Thyroid gland (tissue), 4 donors: ENCODE measurements around the gene SHISAL1. TPM values are rescaled to one million over a fixed set of nuclear protein-coding genes. Genes with fewer than 3 reads are reported as not detected.

Source experiments
- DNase-seq, 2 donors: peaks; one replicate each; pipeline ENCODE4 v3.0.0-alpha.2; 2019
- H3K27ac ChIP-seq, 3 donors: fragments of 200-600 bp; sonication (generic); 1 replicate in 2 of 3; 2 replicates in 1 of 3; pipeline ENCODE4 v1.5.1; 2016 to 2019; ENCODE audit warnings: mild to moderate bottlenecking in 1 of 3, moderate library complexity in 1 of 3
- H3K27me3 ChIP-seq: fragments of 200-600 bp; sonication (generic); one replicate; pipeline ENCODE4 v1.5.1; 2019
- H3K36me3 ChIP-seq, 2 donors: fragments of 200-600 bp; sonication (generic); one replicate each; pipeline ENCODE4 v1.5.1; 2016 to 2019
- H3K4me1 ChIP-seq, 2 donors: fragments of 200-600 bp; sonication (generic); one replicate each; pipeline ENCODE4 v1.5.1; 2017 to 2019
- H3K4me3 ChIP-seq, 3 donors: fragments of 200-600 bp; sonication (generic); replicated peaks in 1 of 3; 1 replicate in 2 of 3; 2 replicates in 1 of 3; pipeline ENCODE4 v1.5.1; 2016; ENCODE audit warnings: mild to moderate bottlenecking in 1 of 3
- H3K9me3 ChIP-seq: fragments of 200-600 bp; sonication (generic); one replicate; pipeline ENCODE4 v1.5.1; 2017
- POLR2A ChIP-seq, 2 donors: fragments of 450-650 bp; IDR thresholded peaks; one replicate each; pipeline ENCODE4 v1.6.1; 2017; ENCODE audit warnings: antibody characterized with exemption in 2 of 2, mild to moderate bottlenecking in 2 of 2, moderate library complexity in 1 of 2
- WGBS, 2 donors: methylation state at CpG; one replicate each; pipeline ENCODE4 v1.1.5; 2017; 5-methylcytosine and 5-hydroxymethylcytosine counted together
- intact Hi-C: fragments of 100-400 bp; cut with DNase I; formaldehyde crosslinking; loops from one replicate; pipeline ENCODE4 v1.15.1; 2023
- total RNA-seq, 4 donors: library from RNA; depleted of rRNA; stranded (reverse); fragments of >200 nt; gene quantifications; one replicate each; pipeline ENCODE4 v1.2.3, GENCODE V29; 2016
- TF ChIP-seq, protein P1 (sequence below), 6 experiments: fragments of 200-600 bp in 3 of 6; fragments of 450-650 bp in 3 of 6; sonication (generic) in 3 of 6; IDR thresholded peaks; one replicate each; pipeline ENCODE4 v1.5.1; 2016 to 2019; ENCODE audit warnings: antibody characterized with exemption in 6 of 6, mild to moderate bottlenecking in 2 of 6, inconsistent platforms in 1 of 6, moderate library complexity in 1 of 6

SHISAL1 gene
- total RNA-seq, 4 donors from 2014 or later: 0.22 to 1.9 (median 1.0) TPM

DNA sequence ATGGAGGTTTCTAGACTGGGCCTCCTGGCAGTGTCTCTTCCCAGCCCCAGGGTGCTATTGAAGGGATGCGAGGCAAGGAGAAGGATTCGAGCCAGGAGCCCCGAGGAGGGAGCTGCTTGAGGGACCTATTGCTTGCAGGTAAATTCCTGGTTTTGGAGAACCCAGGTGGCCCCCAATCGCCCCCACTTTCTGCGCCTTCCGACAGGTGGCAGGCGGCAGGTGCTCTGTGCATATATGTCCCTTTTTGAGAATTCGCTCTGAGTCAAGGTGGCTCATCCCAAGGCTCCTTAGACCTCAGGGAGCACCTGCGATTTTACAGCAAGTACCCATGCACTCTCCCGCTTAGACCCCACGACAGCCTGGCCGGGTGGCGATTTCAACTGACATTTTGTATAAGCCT is 40.3 kb upstream of the SHISAL1 start:
- Histone ChIP-seq H3K9me3 (no peaks in the 10 kb centered on the region), H3K4me1 (peaks cover 0 to 13% of the 10 kb centered on the region in 2 donors), H3K36me3 (no peaks in the 10 kb centered on the region), H3K27me3 (no peaks in the 10 kb centered on the region), H3K4me3 (no peak overlapping the region), H3K27ac (no peak overlapping the region)
- no peak for DNase-seq
- TF ChIP-seq, protein P1, sequence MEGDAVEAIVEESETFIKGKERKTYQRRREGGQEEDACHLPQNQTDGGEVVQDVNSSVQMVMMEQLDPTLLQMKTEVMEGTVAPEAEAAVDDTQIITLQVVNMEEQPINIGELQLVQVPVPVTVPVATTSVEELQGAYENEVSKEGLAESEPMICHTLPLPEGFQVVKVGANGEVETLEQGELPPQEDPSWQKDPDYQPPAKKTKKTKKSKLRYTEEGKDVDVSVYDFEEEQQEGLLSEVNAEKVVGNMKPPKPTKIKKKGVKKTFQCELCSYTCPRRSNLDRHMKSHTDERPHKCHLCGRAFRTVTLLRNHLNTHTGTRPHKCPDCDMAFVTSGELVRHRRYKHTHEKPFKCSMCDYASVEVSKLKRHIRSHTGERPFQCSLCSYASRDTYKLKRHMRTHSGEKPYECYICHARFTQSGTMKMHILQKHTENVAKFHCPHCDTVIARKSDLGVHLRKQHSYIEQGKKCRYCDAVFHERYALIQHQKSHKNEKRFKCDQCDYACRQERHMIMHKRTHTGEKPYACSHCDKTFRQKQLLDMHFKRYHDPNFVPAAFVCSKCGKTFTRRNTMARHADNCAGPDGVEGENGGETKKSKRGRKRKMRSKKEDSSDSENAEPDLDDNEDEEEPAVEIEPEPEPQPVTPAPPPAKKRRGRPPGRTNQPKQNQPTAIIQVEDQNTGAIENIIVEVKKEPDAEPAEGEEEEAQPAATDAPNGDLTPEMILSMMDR (IDR thresholded peaks at IDR 0.05): no peak
- no peak for TF ChIP-seq POLR2A (IDR thresholded peaks at IDR 0.05)
- intact Hi-C loops: no loop called here
- WGBS, 2 donors: 85% methylated on average over 13 of the region's 13 CpGs

- intact Hi-C loops: no loop called here
- 69 to 79% methylated on average over 8 to 9 of the region's 10 CpGs for WGBS, 2 donors
- Histone ChIP-seq H3K9me3 (no peaks in the 10 kb centered on the region), H3K36me3 (no peaks in the 10 kb centered on the region), H3K27ac (no peak overlapping the region), H3K27me3 (no peaks in the 10 kb centered on the region), H3K4me3 (no peak overlapping the region), H3K4me1 (peaks cover 0 to 8% of the 10 kb centered on the region in 2 donors)
- TF ChIP-seq POLR2A (IDR thresholded peaks at IDR 0.05): no peak
- TF ChIP-seq, protein P1 (IDR thresholded peaks at IDR 0.05): no peak
- no peak for DNase-seq
Observed at GRCh38 chr22:44352378-44353035, 39.8 kb upstream of the SHISAL1 start.

DNA sequence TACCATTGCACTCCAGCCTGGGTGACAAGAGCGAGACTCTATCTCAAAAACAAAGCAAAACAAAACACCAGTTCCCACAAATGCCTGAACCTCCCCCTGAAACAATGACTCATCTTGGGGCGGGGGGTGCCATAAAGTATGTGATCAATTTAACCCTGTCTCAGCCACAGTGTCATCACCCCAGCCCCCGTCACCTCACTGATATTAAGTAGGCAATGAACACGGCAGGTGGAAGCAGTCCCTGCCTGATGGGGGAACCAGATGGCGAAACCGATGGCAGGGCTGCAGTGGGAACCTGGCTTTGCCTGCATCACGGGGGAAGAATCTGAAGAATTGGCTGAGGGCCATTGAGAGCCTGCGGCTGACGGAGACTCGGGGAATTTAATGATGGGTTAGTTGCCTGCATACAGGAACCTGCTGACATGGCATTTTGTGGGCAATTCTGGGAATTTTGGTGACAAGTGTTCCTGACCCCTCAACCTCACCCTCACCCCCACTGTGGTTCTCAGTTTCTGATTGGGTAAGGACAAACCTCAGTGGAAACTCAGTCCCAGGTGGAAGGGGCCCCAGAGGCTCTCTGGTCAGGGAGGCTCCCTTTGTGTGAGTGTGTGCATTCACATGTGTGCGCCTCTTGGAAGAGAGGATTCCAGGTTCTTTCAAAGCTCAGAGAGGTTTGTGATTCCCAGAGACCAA is 39.1 kb upstream of the SHISAL1 start:
- no peaks in the 10 kb centered on the region for H3K36me3 ChIP-seq
- no peak for DNase-seq
- H3K9me3 ChIP-seq: no peaks in the 10 kb centered on the region
- TF ChIP-seq, protein P1 (IDR thresholded peaks at IDR 0.05): no peak
- TF ChIP-seq POLR2A (IDR thresholded peaks at IDR 0.05): no peak
- peaks cover 0 to 5% of the 10 kb centered on the region in 2 donors for H3K4me1 ChIP-seq
- H3K27ac ChIP-seq: no peak overlapping the region
- intact Hi-C loops: no loop called here
- no peaks in the 10 kb centered on the region for H3K27me3 ChIP-seq
- H3K4me3 ChIP-seq: no peak overlapping the region
- WGBS, 2 donors: 28 to 32% methylated on average over 9 to 11 of the region's 11 CpGs

GRCh38 chr22:44351037-44351436 is 38.3 kb upstream of the SHISAL1 start:
- H3K9me3 ChIP-seq: no peaks in the 10 kb centered on the region
- intact Hi-C loops: no loop called here
- WGBS, 2 donors: 52 to 77% methylated on average over 3 to 6 of the region's 6 CpGs
- H3K27me3 ChIP-seq: no peaks in the 10 kb centered on the region
- no peak overlapping the region for H3K4me3 ChIP-seq
- no peak overlapping the region for H3K27ac ChIP-seq
- H3K36me3 ChIP-seq: no peaks in the 10 kb centered on the region
- TF ChIP-seq POLR2A (IDR thresholded peaks at IDR 0.05): no peak
- TF ChIP-seq, protein P1 (IDR thresholded peaks at IDR 0.05): no peak
- peaks cover 0 to 5% of the 10 kb centered on the region in 2 donors for H3K4me1 ChIP-seq
- no peak for DNase-seq

GRCh38 chr22:44349594-44349993 is 36.8 kb upstream of the SHISAL1 start:
- Histone ChIP-seq H3K9me3 (no peaks in the 10 kb centered on the region), H3K4me1 (peaks cover 0 to 5% of the 10 kb centered on the region in 2 donors), H3K27me3 (no peaks in the 10 kb centered on the region), H3K36me3 (no peaks in the 10 kb centered on the region), H3K4me3 (no peak overlapping the region), H3K27ac (no peak overlapping the region)
- TF ChIP-seq POLR2A (IDR thresholded peaks at IDR 0.05): no peak
- TF ChIP-seq, protein P1 (IDR thresholded peaks at IDR 0.05): no peak
- 33 to 36% methylated on average over 5 of the region's 5 CpGs for WGBS, 2 donors
- intact Hi-C loops: no loop called here
- peak in 1 of 2 donors; percentile 13 for DNase-seq
